ENCODE results near the gene ZNF232. TPM values are rescaled to one million over a fixed set of nuclear protein-coding genes. Genes with fewer than 3 reads are reported as not detected.
"Not testable (repeated sequence)": the region's sequence is repeated elsewhere in the genome, so short reads cannot be mapped to it uniquely, and the experiment has no call there.

The ZNF232 gene
- total RNA-seq, 4 donors from 2014 or later: 10.5 to 22.9 (median 14.7) TPM

DNA sequence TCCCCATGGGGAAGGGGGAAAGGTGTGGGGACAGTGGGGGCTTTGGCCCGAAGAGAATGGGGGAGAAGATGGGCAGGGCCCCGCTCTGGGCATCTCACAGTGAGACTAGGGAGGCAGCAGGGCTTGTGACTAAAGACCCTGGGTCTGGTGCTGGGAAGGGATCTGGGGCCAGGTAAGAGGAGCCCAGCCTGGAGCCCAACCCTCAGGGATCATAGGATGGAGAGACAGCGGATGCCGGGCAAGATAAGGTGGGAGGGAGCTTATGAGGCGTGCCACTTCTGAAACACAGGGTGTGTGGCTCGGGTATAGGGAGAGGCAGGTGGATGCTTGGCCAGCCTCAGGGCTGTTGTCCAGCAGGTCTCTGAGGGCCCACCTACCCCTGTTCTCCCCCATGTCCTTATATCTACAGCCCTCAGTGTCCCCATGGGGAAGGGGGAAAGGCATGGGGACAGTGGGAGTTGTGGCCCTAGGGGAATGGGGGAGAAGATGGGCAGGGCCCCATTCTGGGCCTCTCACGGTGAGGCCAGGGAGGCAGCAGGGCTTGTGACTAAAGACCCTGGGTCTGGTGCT, 19.6 kb upstream of the ZNF232 start:
- H3K4me3 ChIP-seq: no peak overlapping the region
- H3K36me3 ChIP-seq: no peaks in the 10 kb centered on the region
- 88 to 100% methylated on average over 4 to 5 of the region's 7 CpGs for WGBS, 2 donors (ENCODE audit: low coverage in 1 of 2)

DNA sequence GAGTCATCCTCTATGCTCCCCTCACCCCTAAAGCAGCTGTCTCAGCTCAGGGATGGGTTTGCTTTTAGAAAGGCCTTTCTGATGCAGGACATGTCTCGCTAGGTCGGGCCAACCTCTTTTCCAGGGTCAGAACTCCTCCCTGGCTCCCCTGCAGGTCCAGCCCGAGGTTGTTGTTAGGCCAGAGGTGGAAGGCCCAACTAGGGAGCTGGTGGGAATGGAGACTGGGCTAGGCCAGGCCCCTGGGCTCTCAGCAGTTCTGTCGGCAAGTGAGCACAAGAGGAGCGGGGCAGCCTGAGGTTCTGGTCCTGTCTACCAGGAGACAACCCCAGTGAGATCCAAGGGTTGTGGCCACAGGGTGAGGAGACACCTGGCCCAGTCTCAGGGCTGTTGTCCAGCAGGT, 19.0 kb upstream of the ZNF232 start:
- not testable (repeated sequence) for ATAC-seq, H3K4me1 ChIP-seq, H3K27me3 ChIP-seq, H3K9me3 ChIP-seq, H3K36me3 ChIP-seq, H3K4me3 ChIP-seq, H3K27ac ChIP-seq
- WGBS, 2 donors (ENCODE audit: low coverage in 1 of 2): 82% methylated on average over 2 of the region's 5 CpGs; no CpG with 5 or more reads in 1 of the 2 donors

More for the DNA sequence above, 19.6 kb upstream of the ZNF232 start:
- Histone ChIP-seq H3K4me1 (no peaks in the 10 kb centered on the region), H3K27me3 (peaks cover 8% of the 10 kb centered on the region), H3K9me3 (no peaks in the 10 kb centered on the region), H3K27ac (no peak overlapping the region)
- no peak for ATAC-seq
- TF ChIP-seq EP300 (IDR thresholded peaks at IDR 0.05) (no peak), POLR2A (IDR thresholded peaks at IDR 0.05) (no peak), POLR2AphosphoS5 (IDR thresholded peaks at IDR 0.05) (no peak)
- TF ChIP-seq, protein P1, sequence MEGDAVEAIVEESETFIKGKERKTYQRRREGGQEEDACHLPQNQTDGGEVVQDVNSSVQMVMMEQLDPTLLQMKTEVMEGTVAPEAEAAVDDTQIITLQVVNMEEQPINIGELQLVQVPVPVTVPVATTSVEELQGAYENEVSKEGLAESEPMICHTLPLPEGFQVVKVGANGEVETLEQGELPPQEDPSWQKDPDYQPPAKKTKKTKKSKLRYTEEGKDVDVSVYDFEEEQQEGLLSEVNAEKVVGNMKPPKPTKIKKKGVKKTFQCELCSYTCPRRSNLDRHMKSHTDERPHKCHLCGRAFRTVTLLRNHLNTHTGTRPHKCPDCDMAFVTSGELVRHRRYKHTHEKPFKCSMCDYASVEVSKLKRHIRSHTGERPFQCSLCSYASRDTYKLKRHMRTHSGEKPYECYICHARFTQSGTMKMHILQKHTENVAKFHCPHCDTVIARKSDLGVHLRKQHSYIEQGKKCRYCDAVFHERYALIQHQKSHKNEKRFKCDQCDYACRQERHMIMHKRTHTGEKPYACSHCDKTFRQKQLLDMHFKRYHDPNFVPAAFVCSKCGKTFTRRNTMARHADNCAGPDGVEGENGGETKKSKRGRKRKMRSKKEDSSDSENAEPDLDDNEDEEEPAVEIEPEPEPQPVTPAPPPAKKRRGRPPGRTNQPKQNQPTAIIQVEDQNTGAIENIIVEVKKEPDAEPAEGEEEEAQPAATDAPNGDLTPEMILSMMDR (IDR thresholded peaks at IDR 0.05): no peak

DNA sequence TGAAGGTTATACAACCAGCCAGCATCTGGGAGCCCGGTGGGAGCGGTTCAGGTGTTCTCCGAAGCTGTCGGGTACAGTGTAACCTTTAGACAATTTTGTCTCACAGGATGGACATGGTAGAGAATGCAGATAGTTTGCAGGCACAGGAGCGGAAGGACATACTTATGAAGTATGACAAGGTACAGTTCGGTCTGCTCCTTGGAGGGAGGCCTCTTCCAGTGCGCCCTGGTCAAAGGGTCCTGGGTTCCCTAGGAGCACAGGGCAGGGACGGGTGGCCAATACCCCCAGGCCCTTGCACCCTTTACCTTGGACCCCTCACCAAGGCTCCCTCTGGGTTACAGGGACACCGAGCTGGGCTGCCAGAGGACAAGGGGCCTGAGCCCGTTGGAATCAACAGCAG, 18.6 kb upstream of the ZNF232 start:
- H3K36me3 ChIP-seq, H3K27ac ChIP-seq, H3K4me3 ChIP-seq, H3K4me1 ChIP-seq, ATAC-seq, H3K27me3 ChIP-seq, H3K9me3 ChIP-seq: not testable (repeated sequence)
- no CpG with 5 or more reads among the region's 10 CpGs for WGBS, 2 donors (ENCODE audit: low coverage in 1 of 2)

DNA sequence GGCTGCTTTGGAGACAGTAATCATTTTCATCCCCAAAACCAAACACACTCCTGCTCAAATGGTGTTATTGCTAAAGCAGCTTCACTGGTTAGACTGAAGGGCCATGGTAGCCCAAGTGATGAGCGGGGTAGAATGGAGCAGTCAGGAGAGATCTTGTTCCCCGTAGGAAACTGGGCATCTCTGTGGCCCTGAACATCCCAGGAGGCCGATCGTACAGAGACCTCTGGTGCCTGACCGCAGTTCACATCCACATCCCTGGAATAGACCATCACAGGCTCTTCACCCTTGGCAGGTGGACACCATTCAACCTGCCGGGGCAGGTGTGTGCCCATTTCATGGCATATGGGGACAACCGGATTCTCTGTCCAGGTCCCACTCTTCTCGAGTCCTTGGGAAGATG, 18.1 kb upstream of the ZNF232 start:
- not testable (repeated sequence) for H3K4me1 ChIP-seq, H3K9me3 ChIP-seq, H3K27ac ChIP-seq, ATAC-seq, H3K27me3 ChIP-seq, H3K36me3 ChIP-seq, H3K4me3 ChIP-seq
- WGBS, 2 donors (ENCODE audit: low coverage in 1 of 2): 81 to 94% methylated on average over 3 of the region's 8 CpGs

DNA sequence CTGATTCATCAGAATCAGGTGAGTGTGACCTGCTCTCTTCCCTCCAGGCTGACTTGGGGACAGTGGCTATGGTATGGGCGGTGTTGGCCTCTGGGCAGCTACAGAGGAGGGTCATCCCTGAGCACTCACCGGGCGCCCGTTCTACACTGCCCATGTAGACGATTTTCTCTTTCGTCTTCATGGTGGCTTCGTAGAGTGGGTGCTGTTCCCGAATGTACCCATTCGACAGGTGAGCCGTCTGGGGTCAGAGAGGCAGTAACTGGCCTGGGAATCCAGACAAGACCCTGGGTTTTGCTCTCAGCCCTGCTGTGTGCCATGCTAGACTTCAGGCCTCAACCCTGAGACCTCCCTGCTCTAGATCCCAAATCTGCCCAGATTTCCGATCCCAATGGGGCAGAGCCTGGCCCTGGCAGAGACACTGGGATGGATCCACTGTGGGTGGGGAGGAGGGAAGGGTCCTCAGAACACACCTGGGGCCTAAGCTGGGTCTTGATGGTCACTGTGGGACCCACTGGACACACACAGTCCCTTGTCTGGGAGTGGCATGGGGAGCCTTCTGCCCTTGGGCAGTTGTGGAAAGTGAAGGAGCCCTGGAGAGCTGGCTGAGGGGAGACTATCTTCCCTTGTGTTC, 17.3 kb upstream of the ZNF232 start:
- no peak overlapping the region for H3K27ac ChIP-seq
- TF ChIP-seq POLR2A (IDR thresholded peaks at IDR 0.05): no peak
- TF ChIP-seq, protein P1 (IDR thresholded peaks at IDR 0.05): no peak
- no peak for TF ChIP-seq POLR2AphosphoS5 (IDR thresholded peaks at IDR 0.05)
- no peak for TF ChIP-seq EP300 (IDR thresholded peaks at IDR 0.05)
- no peaks in the 10 kb centered on the region for H3K36me3 ChIP-seq
- no peaks in the 10 kb centered on the region for H3K4me1 ChIP-seq
- no peaks in the 10 kb centered on the region for H3K9me3 ChIP-seq
- ATAC-seq: no peak
- peaks cover 8% of the 10 kb centered on the region for H3K27me3 ChIP-seq
- H3K4me3 ChIP-seq: no peak overlapping the region
- WGBS, 2 donors (ENCODE audit: low coverage in 1 of 2): 100% methylated on average over 1 of the region's 11 CpGs; no CpG with 5 or more reads in 1 of the 2 donors

DNA sequence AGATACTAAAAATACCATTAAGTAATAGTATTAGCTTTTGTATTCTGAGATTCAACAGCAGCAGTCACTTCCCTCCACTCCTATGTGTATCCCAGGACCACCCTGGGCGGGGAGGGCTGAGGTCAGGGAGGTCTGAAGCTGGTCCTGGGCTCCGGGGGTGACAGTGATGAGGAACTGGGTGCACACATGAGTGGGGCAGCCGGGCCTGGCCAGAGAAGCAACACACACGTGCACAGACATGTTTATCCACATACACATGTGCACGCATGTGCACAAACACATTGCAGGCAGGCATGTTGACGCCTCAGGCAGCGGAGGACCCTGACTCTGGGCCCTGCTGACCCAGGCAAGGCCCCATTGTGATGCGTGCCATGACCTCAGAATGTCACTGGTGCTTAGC, 16.7 kb upstream of the ZNF232 start:
- not testable (repeated sequence) for H3K27ac ChIP-seq, H3K4me3 ChIP-seq, H3K4me1 ChIP-seq, H3K36me3 ChIP-seq, H3K9me3 ChIP-seq, ATAC-seq
- 59 to 66% methylated on average over 3 to 8 of the region's 8 CpGs for WGBS, 2 donors (ENCODE audit: low coverage in 1 of 2)
- H3K27me3 ChIP-seq: peaks cover 14% of the 10 kb centered on the region

DNA sequence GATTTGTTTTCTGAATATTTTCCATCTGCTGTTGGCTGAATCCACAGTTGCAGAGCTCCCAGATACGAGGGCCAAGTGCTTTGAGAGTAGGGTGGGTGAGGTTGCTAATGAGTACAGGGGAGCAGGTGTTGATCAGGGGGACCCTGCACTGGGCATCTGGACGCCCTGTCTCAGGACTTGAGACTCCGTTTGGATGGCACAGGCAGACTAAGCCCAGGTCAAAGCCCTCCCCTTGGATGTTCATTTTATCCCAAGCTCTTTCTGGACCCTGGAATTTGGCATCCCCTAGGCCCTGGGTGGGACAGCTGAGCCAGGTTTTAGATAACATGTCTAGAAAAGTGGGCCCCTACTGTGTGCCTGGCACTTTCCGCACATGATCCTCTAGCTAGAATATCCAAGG, 16.2 kb upstream of the ZNF232 start:
- Histone ChIP-seq H3K36me3 (no peaks in the 10 kb centered on the region), H3K9me3 (no peaks in the 10 kb centered on the region), H3K4me1 (peaks cover 0 to 7% (median 0%) of the 10 kb centered on the region in 3 donors), H3K27ac (no peak overlapping the region), H3K27me3 (peaks cover 19% of the 10 kb centered on the region), H3K4me3 (no peak overlapping the region)
- WGBS, 2 donors (ENCODE audit: low coverage in 1 of 2): 80 to 83% methylated on average over 1 to 2 of the region's 4 CpGs
- TF ChIP-seq, protein P1 (IDR thresholded peaks at IDR 0.05): no peak
- no peak for TF ChIP-seq EP300 (IDR thresholded peaks at IDR 0.05)
- ATAC-seq: no peak

Data from gastroesophageal sphincter (tissue), 4 donors.